Left ventricle myocardium superior (tissue), 1 donor: Measurements from ENCODE around the gene SHMT2. TPM values are rescaled to one million over a fixed set of nuclear protein-coding genes. Genes with fewer than 3 reads are reported as not detected.

ENCODE experiments used
- ATAC-seq: fragments of 200-7000 bp; cut with Tn5 transposase; one replicate; pipeline ENCODE4 v1.9.1; 2020; ENCODE audit warnings: mild to moderate bottlenecking, moderate library complexity
- DNase-seq: peaks from one replicate; pipeline ENCODE4 v3.0.0-alpha.2; 2020
- intact Hi-C: fragments of 100-400 bp; cut with micrococcal nuclease; formaldehyde crosslinking; loops from one replicate; pipeline ENCODE4 v1.11.0; 2022
- total RNA-seq: library from RNA; stranded (reverse); fragmentation: NEBNext Ultra II Directional; extraction: Animal tissue kit (Norgen Biotek cat#: 25700); gene quantifications from one replicate; pipeline ENCODE4 v1.2.1, GENCODE V29; 2021
- donor health status: DM: no; HTN: yes; CAD: no; lungs with severe emphysema.

Gene SHMT2
- total RNA-seq, 1 donor from 2014 or later, result 33.4 TPM

- intact Hi-C loops, result no loop called here
- DNase-seq, result peak; percentile 79
- peak; percentile 34 for ATAC-seq
These were observed 5.7 kb downstream of the SHMT2 start for GRCh38 chr12:57235017-57235727.

GRCh38 chr12:57235728-57236131 lies 6.2 kb downstream of the SHMT2 start:
- DNase-seq (no peak), ATAC-seq (no peak)
- intact Hi-C loops, result no loop called here

GRCh38 chr12:57236201-57236924 lies 6.9 kb downstream of the SHMT2 start:
- intact Hi-C loops, result no loop called here
- peak; percentile 50 for DNase-seq
- ATAC-seq, result no peak

- peak; percentile 76 for DNase-seq
- intact Hi-C loops, result no loop called here
- peak; percentile 44 for ATAC-seq
These were observed 7.5 kb downstream of the SHMT2 start for GRCh38 chr12:57236925-57237595.

GRCh38 chr12:57237596-57237931 lies 8.1 kb downstream of the SHMT2 start:
- ATAC-seq (no peak), DNase-seq (no peak)
- intact Hi-C loops, result no loop called here

GRCh38 chr12:57237932-57238853 lies 8.7 kb downstream of the SHMT2 start:
- intact Hi-C loops, result no loop called here
- DNase-seq (no peak), ATAC-seq (peak; percentile 3)

GRCh38 chr12:57238854-57239554 lies 9.5 kb downstream of the SHMT2 start:
- peak; percentile 95 for DNase-seq
- ATAC-seq, result peak; percentile 72
- intact Hi-C loops, result no loop called here

- no peak for ATAC-seq
- intact Hi-C loops, result no loop called here
These were observed 10.1 kb downstream of the SHMT2 start for GRCh38 chr12:57239587-57240065.

GRCh38 chr12:57240066-57240921 lies 10.8 kb downstream of the SHMT2 start:
- peak; percentile 73 for DNase-seq
- ATAC-seq, result no peak
- intact Hi-C loops, result no loop called here

More at GRCh38 chr12:57239587-57240065, 10.1 kb downstream of the SHMT2 start:
- DNase-seq, result no peak

GRCh38 chr12:57240926-57241401 lies 11.5 kb downstream of the SHMT2 start:
- intact Hi-C loops, result no loop called here
- ATAC-seq, result no peak
- DNase-seq, result no peak

GRCh38 chr12:57241402-57242310 lies 12.1 kb downstream of the SHMT2 start:
- ATAC-seq (no peak), DNase-seq (no peak)
- intact Hi-C loops, result no loop called here

GRCh38 chr12:57242329-57242690 lies 12.8 kb downstream of the SHMT2 start:
- ATAC-seq (peak; percentile 43), DNase-seq (peak; percentile 79)
- intact Hi-C loops, result no loop called here

GRCh38 chr12:57242691-57243454 lies 13.4 kb downstream of the SHMT2 start:
- ATAC-seq (peak; percentile 23), DNase-seq (peak; percentile 76)
- intact Hi-C loops, result no loop called here

GRCh38 chr12:57243521-57244311 lies 14.2 kb downstream of the SHMT2 start:
- ATAC-seq, result peak; percentile 41
- DNase-seq, result peak; percentile 87
- intact Hi-C loops, result no loop called here

GRCh38 chr12:57244312-57244696 lies 14.8 kb downstream of the SHMT2 start:
- no peak for DNase-seq
- intact Hi-C loops, result no loop called here

More at GRCh38 chr12:57244312-57244696, 14.8 kb downstream of the SHMT2 start:
- no peak for ATAC-seq
